OCI-LY1 (cell line): ENCODE measurements around the gene SEPTIN5.

ENCODE experiments used
- CTCF ChIP-seq: fragments of 200-600 bp; sonication (generic), shearing (Covaris generic); IDR thresholded peaks from 2 replicates; pipeline ENCODE4 v1.5.1; 2017; ENCODE audit warnings: mild to moderate bottlenecking, antibody characterized with exemption, low read length, moderate library complexity, mixed read lengths
- EZH2 ChIP-seq: fragments of 200-600 bp; sonication (generic), shearing (Covaris generic); IDR thresholded peaks from 2 replicates; pipeline ENCODE4 v1.8.0; 2017; ENCODE audit warnings: borderline replicate concordance, mixed run types, mild to moderate bottlenecking, antibody characterized with exemption, low read length, moderate library complexity, mixed read lengths

GRCh38 chr22:19678949-19679521 lies 35.3 kb upstream of the SEPTIN5 start:
- TF ChIP-seq CTCF (no peak), EZH2 (no peak)
